Thyroid gland (tissue), 4 donors: ENCODE measurements around the gene FBXO44.

Experiments used
- POLR2A ChIP-seq, 2 donors: fragments of 450-650 bp; IDR thresholded peaks; one replicate each; pipeline ENCODE4 v1.6.1; 2017; ENCODE audit warnings: antibody characterized with exemption in 2 of 2, mild to moderate bottlenecking in 2 of 2, moderate library complexity in 1 of 2
- TF ChIP-seq, protein P1 (sequence below), 6 experiments: fragments of 200-600 bp in 3 of 6; fragments of 450-650 bp in 3 of 6; sonication (generic) in 3 of 6; IDR thresholded peaks; one replicate each; pipeline ENCODE4 v1.5.1; 2016 to 2019; ENCODE audit warnings: antibody characterized with exemption in 6 of 6, mild to moderate bottlenecking in 2 of 6, inconsistent platforms in 1 of 6, moderate library complexity in 1 of 6

GRCh38 chr1:11676386-11677103 lies 21.9 kb downstream of the FBXO44 start:
- no peak for TF ChIP-seq POLR2A (IDR thresholded peaks at IDR 0.05)
- TF ChIP-seq, protein P1, sequence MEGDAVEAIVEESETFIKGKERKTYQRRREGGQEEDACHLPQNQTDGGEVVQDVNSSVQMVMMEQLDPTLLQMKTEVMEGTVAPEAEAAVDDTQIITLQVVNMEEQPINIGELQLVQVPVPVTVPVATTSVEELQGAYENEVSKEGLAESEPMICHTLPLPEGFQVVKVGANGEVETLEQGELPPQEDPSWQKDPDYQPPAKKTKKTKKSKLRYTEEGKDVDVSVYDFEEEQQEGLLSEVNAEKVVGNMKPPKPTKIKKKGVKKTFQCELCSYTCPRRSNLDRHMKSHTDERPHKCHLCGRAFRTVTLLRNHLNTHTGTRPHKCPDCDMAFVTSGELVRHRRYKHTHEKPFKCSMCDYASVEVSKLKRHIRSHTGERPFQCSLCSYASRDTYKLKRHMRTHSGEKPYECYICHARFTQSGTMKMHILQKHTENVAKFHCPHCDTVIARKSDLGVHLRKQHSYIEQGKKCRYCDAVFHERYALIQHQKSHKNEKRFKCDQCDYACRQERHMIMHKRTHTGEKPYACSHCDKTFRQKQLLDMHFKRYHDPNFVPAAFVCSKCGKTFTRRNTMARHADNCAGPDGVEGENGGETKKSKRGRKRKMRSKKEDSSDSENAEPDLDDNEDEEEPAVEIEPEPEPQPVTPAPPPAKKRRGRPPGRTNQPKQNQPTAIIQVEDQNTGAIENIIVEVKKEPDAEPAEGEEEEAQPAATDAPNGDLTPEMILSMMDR (IDR thresholded peaks at IDR 0.05): no peak
